ENCODE data around the gene ZNF532. TPM values are rescaled to one million over a fixed set of nuclear protein-coding genes. Genes with fewer than 3 reads are reported as not detected.

The ZNF532 gene
- polyA plus RNA-seq, 1 donor (not counting 4 experiments of a cell fraction or from before 2014, with no cell fraction given) = 31.5 TPM

DNA sequence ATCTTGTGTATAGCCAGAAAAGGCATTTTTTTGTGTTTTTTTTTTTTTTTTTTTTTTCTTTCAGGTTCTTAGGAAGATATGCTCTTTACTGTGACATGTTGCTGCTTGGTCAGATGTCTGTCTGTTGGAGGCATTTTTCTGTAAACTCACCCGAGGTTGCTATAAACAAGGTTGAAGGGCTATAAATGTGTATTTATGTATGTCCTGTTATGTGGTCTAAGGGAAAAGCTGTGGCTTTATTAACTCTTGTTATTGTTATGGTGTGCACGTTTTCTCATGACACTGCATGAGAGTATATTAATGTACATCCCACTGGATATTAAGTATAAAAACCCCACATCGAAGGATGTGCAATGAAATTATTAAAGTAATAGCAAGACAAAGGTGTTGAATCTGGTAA lies 102.0 kb downstream of the ZNF532 start:
- H3K79me2 ChIP-seq (ENCODE audit: control insufficient read depth, insufficient read depth, low read length) = no peaks in the 10 kb centered on the region
- no peak overlapping the region for H3K27ac ChIP-seq (ENCODE audit: control insufficient read depth, insufficient read depth, low read length)
- H3K4me2 ChIP-seq (ENCODE audit: control insufficient read depth, extremely low read depth, insufficient read depth, low read depth, low read length) = no peak overlapping the region
- no peaks in the 10 kb centered on the region for H3K27me3 ChIP-seq (ENCODE audit: control insufficient read depth, extremely low read depth, insufficient read depth, low read length)
- H3K9ac ChIP-seq (ENCODE audit: control insufficient read depth, extremely low read depth, insufficient read depth, low read length) = no peak overlapping the region
- FAIRE-seq = no peak
- H3K36me3 ChIP-seq (ENCODE audit: control insufficient read depth in 2 of 2, extremely low read depth in 1 of 2, insufficient read depth in 2 of 2, low read length in 2 of 2) = peaks cover 0 to 2% of the 10 kb centered on the region in 2 experiments
- TF ChIP-seq EZH2 (IDR thresholded peaks at IDR 0.05; ENCODE audit: low read length) = no peak
- TF ChIP-seq, protein P1, sequence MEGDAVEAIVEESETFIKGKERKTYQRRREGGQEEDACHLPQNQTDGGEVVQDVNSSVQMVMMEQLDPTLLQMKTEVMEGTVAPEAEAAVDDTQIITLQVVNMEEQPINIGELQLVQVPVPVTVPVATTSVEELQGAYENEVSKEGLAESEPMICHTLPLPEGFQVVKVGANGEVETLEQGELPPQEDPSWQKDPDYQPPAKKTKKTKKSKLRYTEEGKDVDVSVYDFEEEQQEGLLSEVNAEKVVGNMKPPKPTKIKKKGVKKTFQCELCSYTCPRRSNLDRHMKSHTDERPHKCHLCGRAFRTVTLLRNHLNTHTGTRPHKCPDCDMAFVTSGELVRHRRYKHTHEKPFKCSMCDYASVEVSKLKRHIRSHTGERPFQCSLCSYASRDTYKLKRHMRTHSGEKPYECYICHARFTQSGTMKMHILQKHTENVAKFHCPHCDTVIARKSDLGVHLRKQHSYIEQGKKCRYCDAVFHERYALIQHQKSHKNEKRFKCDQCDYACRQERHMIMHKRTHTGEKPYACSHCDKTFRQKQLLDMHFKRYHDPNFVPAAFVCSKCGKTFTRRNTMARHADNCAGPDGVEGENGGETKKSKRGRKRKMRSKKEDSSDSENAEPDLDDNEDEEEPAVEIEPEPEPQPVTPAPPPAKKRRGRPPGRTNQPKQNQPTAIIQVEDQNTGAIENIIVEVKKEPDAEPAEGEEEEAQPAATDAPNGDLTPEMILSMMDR (optimal IDR thresholded peaks at IDR 0.05 in 1 of 3, IDR thresholded peaks at IDR 0.05 in 1 of 3, conservative IDR thresholded peaks at IDR 0.05 in 1 of 3; ENCODE audit: extremely low read depth in 1 of 3, insufficient read depth in 2 of 3, low read length in 3 of 3) = no peak
- dilution Hi-C loops (cut with MboI; ENCODE audit: extremely low pct_ligation_motif_present, low sequenced_read_pairs) = no loop called here
- H2AFZ ChIP-seq (ENCODE audit: control insufficient read depth, low read length) = no peak overlapping the region
- H3K9me1 ChIP-seq (ENCODE audit: control insufficient read depth, extremely low read depth, insufficient read depth, low read length) = no peaks in the 10 kb centered on the region
- no peak for DNase-seq (ENCODE audit: low read depth, low spot score)
- no peaks in the 10 kb centered on the region for H3K4me1 ChIP-seq (ENCODE audit: control insufficient read depth, extremely low read depth, insufficient read depth, low read length)
- H4K20me1 ChIP-seq (ENCODE audit: control insufficient read depth, extremely low read depth, insufficient read depth, low read length) = no peaks in the 10 kb centered on the region
- H3K9me3 ChIP-seq (ENCODE audit: control insufficient read depth, low read depth, low read length) = no peaks in the 10 kb centered on the region
- H3K4me3 ChIP-seq (ENCODE audit: control insufficient read depth in 2 of 3, extremely low read depth in 1 of 3, insufficient read depth in 2 of 3, low read depth in 1 of 3, low read length in 3 of 3) = no peak overlapping the region

DNA sequence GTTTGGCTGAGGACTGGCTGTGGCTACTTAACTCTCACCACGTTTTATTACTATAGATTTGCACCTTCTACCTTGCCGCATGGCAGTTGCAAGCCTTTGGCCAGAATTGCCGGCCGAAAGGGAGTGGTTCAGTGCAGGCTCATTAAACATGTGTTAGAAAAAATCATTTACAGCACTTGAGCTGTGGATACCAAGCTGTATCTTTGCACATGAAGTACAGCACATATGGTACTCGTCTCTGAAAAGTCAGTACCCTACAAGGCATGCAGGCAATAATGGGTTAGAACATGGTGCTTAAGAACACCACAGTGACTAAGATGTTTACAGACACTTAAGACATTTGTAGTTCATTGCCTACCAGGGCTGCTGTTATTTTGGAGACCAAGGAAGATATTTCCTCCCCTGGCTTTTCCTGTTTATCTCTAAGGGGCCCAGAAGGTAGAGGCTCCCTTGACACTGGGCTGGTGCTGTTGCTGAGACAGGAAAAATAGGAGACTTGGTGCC lies 103.1 kb downstream of the ZNF532 start:
- no peaks in the 10 kb centered on the region for H3K9me1 ChIP-seq (ENCODE audit: control insufficient read depth, extremely low read depth, insufficient read depth, low read length)
- H4K20me1 ChIP-seq (ENCODE audit: control insufficient read depth, extremely low read depth, insufficient read depth, low read length) = no peaks in the 10 kb centered on the region
- no peak for TF ChIP-seq EZH2 (IDR thresholded peaks at IDR 0.05; ENCODE audit: low read length)
- TF ChIP-seq, protein P1 (optimal IDR thresholded peaks at IDR 0.05 in 1 of 3, IDR thresholded peaks at IDR 0.05 in 1 of 3, conservative IDR thresholded peaks at IDR 0.05 in 1 of 3; ENCODE audit: extremely low read depth in 1 of 3, insufficient read depth in 2 of 3, low read length in 3 of 3) = no peak
- H3K9me3 ChIP-seq (ENCODE audit: control insufficient read depth, low read depth, low read length) = no peaks in the 10 kb centered on the region
- H3K27me3 ChIP-seq (ENCODE audit: control insufficient read depth, extremely low read depth, insufficient read depth, low read length) = no peaks in the 10 kb centered on the region
- dilution Hi-C loops (cut with MboI; ENCODE audit: extremely low pct_ligation_motif_present, low sequenced_read_pairs) = no loop called here
- no peaks in the 10 kb centered on the region for H3K79me2 ChIP-seq (ENCODE audit: control insufficient read depth, insufficient read depth, low read length)
- H2AFZ ChIP-seq (ENCODE audit: control insufficient read depth, low read length) = no peak overlapping the region
- DNase-seq (ENCODE audit: low read depth, low spot score) = no peak
- no peaks in the 10 kb centered on the region for H3K4me1 ChIP-seq (ENCODE audit: control insufficient read depth, extremely low read depth, insufficient read depth, low read length)
- no peak overlapping the region for H3K4me2 ChIP-seq (ENCODE audit: control insufficient read depth, extremely low read depth, insufficient read depth, low read depth, low read length)
- H3K4me3 ChIP-seq (ENCODE audit: control insufficient read depth in 2 of 3, extremely low read depth in 1 of 3, insufficient read depth in 2 of 3, low read depth in 1 of 3, low read length in 3 of 3) = no peak overlapping the region
- no peak overlapping the region for H3K27ac ChIP-seq (ENCODE audit: control insufficient read depth, insufficient read depth, low read length)
- H3K9ac ChIP-seq (ENCODE audit: control insufficient read depth, extremely low read depth, insufficient read depth, low read length) = no peak overlapping the region
- peaks cover 0 to 2% of the 10 kb centered on the region in 2 experiments for H3K36me3 ChIP-seq (ENCODE audit: control insufficient read depth in 2 of 2, extremely low read depth in 1 of 2, insufficient read depth in 2 of 2, low read length in 2 of 2)
- FAIRE-seq = no peak

All from keratinocyte (primary cell).